ENCODE measurements around the gene LYPD5.

- TF ChIP-seq CTCF (IDR thresholded peaks at IDR 0.05) (no peak), POLR2A (IDR thresholded peaks at IDR 0.05) (no peak), EP300 (IDR thresholded peaks at IDR 0.05) (no peak), POLR2AphosphoS5 (IDR thresholded peaks at IDR 0.05) (no peak)
Measured at GRCh38 chr19:43782689-43783231, 19.5 kb downstream of the LYPD5 start.

Measured in suprapubic skin (tissue), 4 donors.